Tibial artery (tissue), 4 donors: Measurements from ENCODE around the gene IL1R2.
A peak's percentile ranks its signal among the peaks of the same experiment; 100 is the strongest.

Experiments used
- DNase-seq, 2 donors: peaks; one replicate each; pipeline ENCODE4 v3.0.0-alpha.2; 2019
- H3K27ac ChIP-seq, 2 donors: fragments of 200-600 bp; sonication (generic) in 1 of 2; 1 replicate in 1 of 2; 2 replicates in 1 of 2; pipeline ENCODE4 v1.5.1; 2018 to 2019; ENCODE audit warnings: mild to moderate bottlenecking in 1 of 2
- H3K27me3 ChIP-seq, 2 donors: fragments of 200-600 bp; sonication (generic) in 1 of 2; one replicate each; pipeline versions ENCODE4 v1.5.1 to v1.6.0; 2016 to 2019
- H3K36me3 ChIP-seq, 3 donors: fragments of 200-600 bp; sonication (generic) in 2 of 3; one replicate each; pipeline ENCODE4 v1.5.1; 2016 to 2019; ENCODE audit warnings: mild to moderate bottlenecking in 2 of 3
- H3K4me1 ChIP-seq, 4 donors: fragments of 200-600 bp; sonication (generic) in 2 of 4; 1 replicate in 3 of 4; 2 replicates in 1 of 4; pipeline ENCODE4 v1.5.1; 2016 to 2019
- H3K4me3 ChIP-seq, 2 donors: fragments of 200-600 bp; sonication (generic) in 1 of 2; 1 replicate in 1 of 2; 2 replicates in 1 of 2; pipeline ENCODE4 v1.5.1; 2018 to 2019; ENCODE audit warnings: mild to moderate bottlenecking in 2 of 2
- H3K9me3 ChIP-seq, 3 donors: fragments of 200-600 bp; sonication (generic) in 1 of 3; one replicate each; pipeline ENCODE4 v1.5.1; 2016 to 2019
- intact Hi-C: fragments of 100-400 bp; cut with DNase I; formaldehyde crosslinking; loops from one replicate; pipeline ENCODE4 v1.15.0; 2023; ENCODE audit warnings: low total_unique reads
- TF ChIP-seq, protein P1 (sequence below), 2 experiments: fragments of 200-600 bp in 1 of 2; fragments of 450-650 bp in 1 of 2; IDR thresholded peaks; one replicate each; pipeline ENCODE4 v1.5.1; 2017 to 2019; ENCODE audit warnings: antibody characterized with exemption in 2 of 2, mild to moderate bottlenecking in 1 of 2, moderate library complexity in 1 of 2

Gene IL1R2

GRCh38 chr2:102021779-102022178 is 30.0 kb downstream of the IL1R2 start:
- Histone ChIP-seq H3K36me3 (no peaks in the 10 kb centered on the region), H3K4me1 (peaks cover 0 to 13% (median 7%) of the 10 kb centered on the region in 4 donors), H3K27ac (peak overlapping the region in 1 of 2 donors; percentile 5), H3K4me3 (no peak overlapping the region), H3K27me3 (no peaks in the 10 kb centered on the region), H3K9me3 (no peaks in the 10 kb centered on the region)
- TF ChIP-seq, protein P1, sequence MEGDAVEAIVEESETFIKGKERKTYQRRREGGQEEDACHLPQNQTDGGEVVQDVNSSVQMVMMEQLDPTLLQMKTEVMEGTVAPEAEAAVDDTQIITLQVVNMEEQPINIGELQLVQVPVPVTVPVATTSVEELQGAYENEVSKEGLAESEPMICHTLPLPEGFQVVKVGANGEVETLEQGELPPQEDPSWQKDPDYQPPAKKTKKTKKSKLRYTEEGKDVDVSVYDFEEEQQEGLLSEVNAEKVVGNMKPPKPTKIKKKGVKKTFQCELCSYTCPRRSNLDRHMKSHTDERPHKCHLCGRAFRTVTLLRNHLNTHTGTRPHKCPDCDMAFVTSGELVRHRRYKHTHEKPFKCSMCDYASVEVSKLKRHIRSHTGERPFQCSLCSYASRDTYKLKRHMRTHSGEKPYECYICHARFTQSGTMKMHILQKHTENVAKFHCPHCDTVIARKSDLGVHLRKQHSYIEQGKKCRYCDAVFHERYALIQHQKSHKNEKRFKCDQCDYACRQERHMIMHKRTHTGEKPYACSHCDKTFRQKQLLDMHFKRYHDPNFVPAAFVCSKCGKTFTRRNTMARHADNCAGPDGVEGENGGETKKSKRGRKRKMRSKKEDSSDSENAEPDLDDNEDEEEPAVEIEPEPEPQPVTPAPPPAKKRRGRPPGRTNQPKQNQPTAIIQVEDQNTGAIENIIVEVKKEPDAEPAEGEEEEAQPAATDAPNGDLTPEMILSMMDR (IDR thresholded peaks at IDR 0.05), result no peak
- intact Hi-C loops, result loop anchor here (2.0 to 5.0 kb wide), 3 partner anchors 145 to 321 kb away; no protein-coding TSS in a partner anchor
- no peak for DNase-seq

DNA sequence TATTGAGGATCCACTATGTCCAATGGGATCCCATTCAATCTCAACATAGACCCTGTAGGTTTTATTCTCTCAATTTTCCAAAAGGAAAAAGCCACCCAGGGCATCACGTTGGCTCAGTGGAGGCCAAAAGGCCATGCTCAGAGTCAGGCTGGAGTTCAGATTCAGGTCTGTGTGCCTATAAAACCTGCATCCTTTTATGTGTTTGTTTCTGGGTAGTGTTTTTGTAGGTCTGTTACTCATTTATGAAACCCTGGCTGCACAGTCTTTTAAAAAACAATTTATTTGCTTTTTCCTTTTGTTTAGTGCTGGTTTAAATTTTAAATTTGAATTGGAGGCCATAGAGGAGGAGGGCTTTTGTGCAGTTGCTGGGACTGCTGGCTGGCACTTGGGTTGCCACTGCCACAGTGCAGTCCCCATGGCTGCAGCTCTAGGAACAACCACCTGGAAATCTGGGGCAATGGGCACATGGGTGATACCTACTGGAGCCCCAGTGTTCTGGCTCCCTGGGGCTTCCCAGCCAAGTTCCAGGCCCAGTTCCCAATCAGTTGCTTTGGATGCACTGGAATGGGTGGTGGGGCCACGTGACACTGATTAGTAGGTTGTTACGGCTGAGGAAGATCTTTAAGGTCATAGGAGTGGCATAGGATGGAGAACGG is 31.3 kb downstream of the IL1R2 start:
- TF ChIP-seq, protein P1 (IDR thresholded peaks at IDR 0.05), result no peak
- no peaks in the 10 kb centered on the region for H3K27me3 ChIP-seq
- H3K36me3 ChIP-seq, result no peaks in the 10 kb centered on the region
- H3K9me3 ChIP-seq, result no peaks in the 10 kb centered on the region
- intact Hi-C loops, result loop anchor here (5.0 kb wide), 1 partner anchor 319 kb away; no protein-coding TSS in a partner anchor
- H3K4me1 ChIP-seq, result peaks cover 0 to 25% (median 13%) of the 10 kb centered on the region in 4 donors
- peak overlapping the region in 1 of 2 donors; percentile 14 for H3K27ac ChIP-seq
- H3K4me3 ChIP-seq, result no peak overlapping the region
- DNase-seq, result no peak

GRCh38 chr2:102024410-102024809 is 32.6 kb downstream of the IL1R2 start:
- peaks cover 0 to 39% (median 15%) of the 10 kb centered on the region in 4 donors for H3K4me1 ChIP-seq
- H3K27ac ChIP-seq, result no peak overlapping the region
- no peak overlapping the region for H3K4me3 ChIP-seq
- DNase-seq, result no peak
- intact Hi-C loops, result loop anchor here (5.0 kb wide), 1 partner anchor 318 kb away; no protein-coding TSS in a partner anchor
- no peaks in the 10 kb centered on the region for H3K36me3 ChIP-seq
- H3K9me3 ChIP-seq, result no peaks in the 10 kb centered on the region
- TF ChIP-seq, protein P1 (IDR thresholded peaks at IDR 0.05), result no peak
- H3K27me3 ChIP-seq, result no peaks in the 10 kb centered on the region

DNA sequence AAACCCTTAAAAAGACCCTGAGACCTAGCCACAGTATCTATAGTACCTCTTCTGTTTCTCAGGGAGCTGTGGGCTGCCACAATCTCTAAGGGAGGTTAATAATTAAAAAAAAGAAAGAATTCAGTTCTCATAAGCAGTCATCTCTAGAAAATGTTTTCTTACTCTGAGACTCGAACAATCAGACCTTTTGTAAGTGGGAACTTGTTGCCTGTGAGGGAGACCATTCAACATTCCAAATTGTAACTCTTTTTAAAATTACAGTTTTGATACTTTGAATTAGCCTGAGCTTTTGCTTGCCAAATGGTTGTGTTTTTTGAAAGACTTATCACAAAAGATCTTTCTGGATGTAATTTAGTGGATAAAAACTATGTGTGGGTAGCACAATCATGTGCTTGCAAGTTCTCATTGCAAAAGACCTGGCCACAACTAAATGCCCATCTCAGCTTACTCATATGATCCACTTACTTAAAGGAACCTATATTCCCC is 33.3 kb downstream of the IL1R2 start:
- Histone ChIP-seq H3K4me1 (peaks cover 0 to 41% (median 15%) of the 10 kb centered on the region in 4 donors), H3K27ac (peak overlapping the region; percentile 25 to 38), H3K4me3 (no peak overlapping the region), H3K36me3 (no peaks in the 10 kb centered on the region), H3K27me3 (no peaks in the 10 kb centered on the region), H3K9me3 (no peaks in the 10 kb centered on the region)
- no peak for DNase-seq
- intact Hi-C loops, result loop anchor here (5.0 kb wide), 1 partner anchor 132 kb away; no protein-coding TSS in a partner anchor
- TF ChIP-seq, protein P1 (IDR thresholded peaks at IDR 0.05), result no peak

- DNase-seq, result no peak
- intact Hi-C loops, result loop anchor here (5.0 kb wide), 1 partner anchor 132 kb away; no protein-coding TSS in a partner anchor
- Histone ChIP-seq H3K27me3 (no peaks in the 10 kb centered on the region), H3K27ac (peak overlapping the region; percentile 25 to 38), H3K4me1 (peaks cover 0 to 40% (median 11%) of the 10 kb centered on the region in 4 donors), H3K9me3 (no peaks in the 10 kb centered on the region), H3K4me3 (no peak overlapping the region), H3K36me3 (no peaks in the 10 kb centered on the region)
- TF ChIP-seq, protein P1 (IDR thresholded peaks at IDR 0.05), result no peak
Observed at GRCh38 chr2:102025583-102026267, 34.0 kb downstream of the IL1R2 start.
